ENCODE measurements around the gene ETS1.

ETS1 gene

DNA sequence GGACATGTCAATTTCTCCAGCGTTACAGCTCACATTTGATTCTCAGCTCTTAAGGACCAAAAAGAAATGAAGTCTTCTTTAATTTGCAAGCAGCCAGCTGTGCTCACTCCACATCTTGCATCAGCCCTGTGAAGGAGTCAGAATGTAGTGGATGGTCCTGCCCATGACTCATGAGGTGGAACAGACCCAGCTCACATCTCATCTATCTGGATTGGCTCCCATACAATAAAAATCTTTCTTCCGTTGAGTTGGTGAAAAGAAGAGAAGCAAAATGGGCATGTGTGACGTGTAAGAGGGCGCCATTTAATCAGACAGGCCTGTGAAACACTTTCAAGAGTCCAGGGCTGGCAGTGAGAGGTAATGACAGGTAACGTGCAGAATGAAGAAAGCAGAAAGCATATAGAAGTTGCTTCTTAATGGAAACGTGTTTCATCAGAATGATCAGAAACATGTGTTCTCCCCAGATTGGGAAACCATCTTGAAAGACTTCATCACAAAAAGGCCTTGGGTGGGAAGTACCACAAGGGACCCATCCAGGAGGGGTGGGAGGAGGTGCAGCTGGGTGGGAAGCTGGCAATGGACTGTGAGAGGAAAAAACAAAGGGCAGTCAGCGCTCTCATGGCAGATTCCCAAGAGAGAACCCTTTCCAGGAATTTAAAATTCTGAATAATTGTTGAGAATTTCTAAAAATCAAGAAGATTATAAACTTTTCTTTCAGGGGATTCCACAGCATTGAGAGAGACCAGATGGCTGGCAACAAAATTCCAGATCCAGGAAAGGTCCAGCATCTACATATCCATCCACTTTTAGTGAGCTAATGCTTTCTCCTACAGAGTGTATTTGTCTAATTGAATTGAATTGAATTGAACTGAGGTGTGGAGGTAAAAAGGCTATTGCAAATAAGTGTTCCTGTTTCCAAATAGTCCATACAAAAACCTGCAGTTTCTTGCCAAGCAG is 57.0 kb downstream of the ETS1 start:
- TF ChIP-seq REST (IDR thresholded peaks at IDR 0.05; ENCODE audit: low read depth) = no peak
- TF ChIP-seq CREB1 (IDR thresholded peaks at IDR 0.05; ENCODE audit: low read depth) = no peak
- no peak for TF ChIP-seq TEAD4 (IDR thresholded peaks at IDR 0.05)
- TF ChIP-seq EP300 (IDR thresholded peaks at IDR 0.05; ENCODE audit: borderline replicate concordance) = no peak
- TF ChIP-seq FOXM1 (IDR thresholded peaks at IDR 0.05; ENCODE audit: borderline replicate concordance, low read depth) = no peak
- no peak for TF ChIP-seq USF1 (IDR thresholded peaks at IDR 0.05)
- TF ChIP-seq, protein P1, sequence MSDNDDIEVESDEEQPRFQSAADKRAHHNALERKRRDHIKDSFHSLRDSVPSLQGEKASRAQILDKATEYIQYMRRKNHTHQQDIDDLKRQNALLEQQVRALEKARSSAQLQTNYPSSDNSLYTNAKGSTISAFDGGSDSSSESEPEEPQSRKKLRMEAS (IDR thresholded peaks at IDR 0.05) = no peak
- TF ChIP-seq TAF1 (IDR thresholded peaks at IDR 0.05; ENCODE audit: low read depth) = no peak
- TF ChIP-seq CEBPB (IDR thresholded peaks at IDR 0.05) = no peak
- TF ChIP-seq RAD21 (IDR thresholded peaks at IDR 0.05; ENCODE audit: low read depth) = no peak
- no peak for TF ChIP-seq EGR1 (IDR thresholded peaks at IDR 0.05)
- TF ChIP-seq TCF12 (IDR thresholded peaks at IDR 0.05; ENCODE audit: low read depth) = no peak
- no peak for TF ChIP-seq NFIC (IDR thresholded peaks at IDR 0.05)

GRCh38 chr11:128528294-128528693 is 59.1 kb downstream of the ETS1 start:
- TF ChIP-seq RAD21 (IDR thresholded peaks at IDR 0.05; ENCODE audit: low read depth) (no peak), TAF1 (IDR thresholded peaks at IDR 0.05; ENCODE audit: low read depth) (no peak), CREB1 (IDR thresholded peaks at IDR 0.05; ENCODE audit: low read depth) (no peak), ZBTB7A (IDR thresholded peaks at IDR 0.05; ENCODE audit: low read depth) (no peak), YY1 (IDR thresholded peaks at IDR 0.05; ENCODE audit: low read depth) (no peak), EP300 (IDR thresholded peaks at IDR 0.05; ENCODE audit: borderline replicate concordance) (no peak), CEBPB (IDR thresholded peaks at IDR 0.05) (no peak), REST (IDR thresholded peaks at IDR 0.05; ENCODE audit: low read depth) (no peak), FOXM1 (IDR thresholded peaks at IDR 0.05; ENCODE audit: borderline replicate concordance, low read depth) (no peak), USF1 (IDR thresholded peaks at IDR 0.05) (no peak), EGR1 (IDR thresholded peaks at IDR 0.05) (no peak), NFIC (IDR thresholded peaks at IDR 0.05) (no peak), TCF12 (IDR thresholded peaks at IDR 0.05; ENCODE audit: low read depth) (no peak)
- TF ChIP-seq, protein P1 (IDR thresholded peaks at IDR 0.05) = no peak

- TF ChIP-seq, protein P1 (IDR thresholded peaks at IDR 0.05) = no peak
- peak; percentile 33; the same call in 1 of the 2 replicates for TF ChIP-seq REST (IDR thresholded peaks at IDR 0.05; ENCODE audit: low read depth)
Observed at GRCh38 chr11:128527046-128527445, 60.3 kb downstream of the ETS1 start.

All from Ishikawa (cell line).